ENCODE results near the gene BUB3.

DNA sequence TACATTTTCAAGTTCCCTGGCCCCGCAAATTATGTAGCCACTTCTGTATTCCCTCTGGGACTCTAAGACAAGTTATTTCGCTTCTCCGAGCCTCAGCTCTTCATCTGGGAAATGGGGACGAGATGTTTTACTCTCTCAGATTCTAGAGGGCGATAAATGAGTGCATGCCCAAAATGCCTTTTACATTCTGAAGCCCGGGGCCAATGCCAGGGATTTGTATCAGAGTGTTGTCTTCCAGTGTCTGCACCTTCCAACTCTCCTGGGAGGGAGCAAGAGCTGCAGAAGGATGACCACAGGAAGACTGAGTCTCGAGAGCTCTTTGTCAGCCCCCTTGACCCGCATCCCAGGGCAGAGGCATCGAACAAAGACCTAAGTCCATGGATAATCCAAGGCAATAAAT lies 39.9 kb downstream of the BUB3 start:
- TF ChIP-seq, protein P1, sequence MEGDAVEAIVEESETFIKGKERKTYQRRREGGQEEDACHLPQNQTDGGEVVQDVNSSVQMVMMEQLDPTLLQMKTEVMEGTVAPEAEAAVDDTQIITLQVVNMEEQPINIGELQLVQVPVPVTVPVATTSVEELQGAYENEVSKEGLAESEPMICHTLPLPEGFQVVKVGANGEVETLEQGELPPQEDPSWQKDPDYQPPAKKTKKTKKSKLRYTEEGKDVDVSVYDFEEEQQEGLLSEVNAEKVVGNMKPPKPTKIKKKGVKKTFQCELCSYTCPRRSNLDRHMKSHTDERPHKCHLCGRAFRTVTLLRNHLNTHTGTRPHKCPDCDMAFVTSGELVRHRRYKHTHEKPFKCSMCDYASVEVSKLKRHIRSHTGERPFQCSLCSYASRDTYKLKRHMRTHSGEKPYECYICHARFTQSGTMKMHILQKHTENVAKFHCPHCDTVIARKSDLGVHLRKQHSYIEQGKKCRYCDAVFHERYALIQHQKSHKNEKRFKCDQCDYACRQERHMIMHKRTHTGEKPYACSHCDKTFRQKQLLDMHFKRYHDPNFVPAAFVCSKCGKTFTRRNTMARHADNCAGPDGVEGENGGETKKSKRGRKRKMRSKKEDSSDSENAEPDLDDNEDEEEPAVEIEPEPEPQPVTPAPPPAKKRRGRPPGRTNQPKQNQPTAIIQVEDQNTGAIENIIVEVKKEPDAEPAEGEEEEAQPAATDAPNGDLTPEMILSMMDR (IDR thresholded peaks at IDR 0.05; ENCODE audit: control extremely low read depth in 1 of 3, insufficient read depth in 1 of 3, low read depth in 1 of 3, low read length in 3 of 3): no peak
- TF ChIP-seq MAFK (IDR thresholded peaks at IDR 0.05; ENCODE audit: low read depth, low read length) (no peak), EP300 (IDR thresholded peaks at IDR 0.05; ENCODE audit: borderline replicate concordance in 1 of 2, low read depth in 2 of 2, low read length in 2 of 2) (no peak), CHD2 (IDR thresholded peaks at IDR 0.05; ENCODE audit: low read length) (no peak), PHF8 (conservative IDR thresholded peaks at IDR 0.05; ENCODE audit: low read depth, low read length) (no peak), SP1 (IDR thresholded peaks at IDR 0.05; ENCODE audit: low read depth, low read length) (no peak), KDM1A (IDR thresholded peaks at IDR 0.05; ENCODE audit: borderline replicate concordance, low read length) (peak; percentile 45; the same call in 1 of the 2 replicates), POLR2A (IDR thresholded peaks at IDR 0.05; ENCODE audit: control extremely low read depth in 1 of 2, low read depth in 2 of 2, low read length in 2 of 2) (no peak), CHD1 (IDR thresholded peaks at IDR 0.05; ENCODE audit: low read depth, low read length) (no peak), NRF1 (IDR thresholded peaks at IDR 0.05; ENCODE audit: low read depth, low read length) (no peak), CEBPB (IDR thresholded peaks at IDR 0.05; ENCODE audit: low read depth, low read length) (no peak), RBBP5 (IDR thresholded peaks at IDR 0.05; ENCODE audit: borderline replicate concordance, low read depth, low read length) (no peak)
- TF ChIP-seq, protein P2, sequence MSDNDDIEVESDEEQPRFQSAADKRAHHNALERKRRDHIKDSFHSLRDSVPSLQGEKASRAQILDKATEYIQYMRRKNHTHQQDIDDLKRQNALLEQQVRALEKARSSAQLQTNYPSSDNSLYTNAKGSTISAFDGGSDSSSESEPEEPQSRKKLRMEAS (IDR thresholded peaks at IDR 0.05): no peak

Data from H1 (cell line).